HG03460 (cell line): Measurements from ENCODE around the gene CDH13.

Source experiments
- ATAC-seq: cut with Tn5 transposase; IDR thresholded peaks from one replicate; pipeline ENCODE4 v1.9.1; 2021; ENCODE audit not compliant: unreplicated experiment

Gene CDH13

DNA sequence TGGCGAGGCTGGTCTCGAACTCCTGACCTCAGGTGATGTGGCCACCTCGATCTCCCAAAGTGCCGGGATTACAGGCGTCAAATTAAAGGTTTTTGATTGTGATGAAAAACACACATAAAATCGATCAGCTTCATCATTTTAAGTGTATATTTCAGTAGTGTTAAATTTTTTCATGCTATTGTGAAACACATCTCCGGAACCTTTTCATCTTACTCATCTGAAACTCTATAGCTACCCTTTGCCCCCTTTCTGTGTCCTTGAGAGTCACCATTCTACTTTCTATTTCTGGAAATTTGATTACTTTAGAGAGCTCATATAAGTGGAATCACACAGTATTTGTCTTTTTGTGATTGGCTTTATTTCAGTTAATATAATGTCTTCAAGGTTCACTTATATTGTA, 702.7 kb downstream of the CDH13 start:
- ATAC-seq = no peak

DNA sequence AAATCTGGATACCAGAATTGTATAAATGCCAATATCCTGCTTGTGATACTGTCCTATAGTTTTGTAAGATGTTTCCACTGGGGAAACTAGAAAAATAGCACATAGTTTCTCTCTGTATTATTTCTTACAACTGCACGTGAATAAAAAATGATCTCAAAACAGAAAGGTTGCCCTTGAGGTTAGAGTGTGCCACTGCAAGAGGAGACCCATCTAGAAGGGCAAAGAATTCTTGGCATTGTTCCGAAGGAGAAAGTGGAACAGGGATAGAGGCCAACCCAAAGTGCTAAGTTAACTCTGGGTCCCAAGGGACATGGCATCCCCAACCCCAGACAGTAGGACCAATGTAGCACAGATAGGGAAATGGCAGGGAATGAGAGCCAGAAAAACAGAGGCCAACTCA, 703.5 kb downstream of the CDH13 start:
- ATAC-seq = no peak

DNA sequence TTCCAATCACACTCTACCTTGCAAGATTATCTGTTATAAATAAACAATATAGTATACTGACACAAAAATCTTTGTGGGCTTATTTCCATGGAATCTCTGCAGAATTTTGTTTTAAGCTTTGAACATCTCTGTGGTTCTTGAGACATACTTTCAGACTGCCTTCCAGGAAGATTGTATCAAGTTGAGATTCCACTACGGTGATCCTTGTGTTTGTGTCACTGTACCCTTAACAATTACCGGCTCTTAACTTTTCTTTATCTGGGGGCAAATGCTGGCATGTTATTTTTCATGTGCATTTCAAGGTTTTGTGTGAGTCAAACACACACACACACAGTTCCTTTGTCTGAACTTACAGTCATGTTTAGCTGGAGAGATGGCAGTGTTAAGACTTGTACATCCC, 708.3 kb downstream of the CDH13 start:
- ATAC-seq = no peak

DNA sequence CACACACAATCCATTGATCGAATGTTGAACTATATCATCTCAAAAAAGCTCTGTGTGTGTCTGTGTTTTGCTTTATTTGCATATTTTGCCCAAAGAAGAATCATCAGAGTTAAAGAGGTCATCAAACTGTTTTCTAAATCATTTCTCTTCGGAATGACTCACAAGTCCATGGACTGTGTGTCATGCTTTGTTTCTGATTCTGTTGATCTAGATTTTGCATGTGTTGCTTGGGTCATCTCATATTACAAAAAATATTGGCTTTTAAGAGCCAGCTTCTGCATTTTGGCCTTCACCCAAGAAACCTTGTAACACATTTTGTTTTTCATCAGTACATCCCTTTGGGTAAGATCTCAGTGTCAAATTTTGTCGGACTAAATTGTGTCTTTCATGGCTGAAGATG, 709.8 kb downstream of the CDH13 start:
- no peak for ATAC-seq

GRCh38 chr16:83338138-83338537, 711.4 kb downstream of the CDH13 start:
- ATAC-seq = no peak

DNA sequence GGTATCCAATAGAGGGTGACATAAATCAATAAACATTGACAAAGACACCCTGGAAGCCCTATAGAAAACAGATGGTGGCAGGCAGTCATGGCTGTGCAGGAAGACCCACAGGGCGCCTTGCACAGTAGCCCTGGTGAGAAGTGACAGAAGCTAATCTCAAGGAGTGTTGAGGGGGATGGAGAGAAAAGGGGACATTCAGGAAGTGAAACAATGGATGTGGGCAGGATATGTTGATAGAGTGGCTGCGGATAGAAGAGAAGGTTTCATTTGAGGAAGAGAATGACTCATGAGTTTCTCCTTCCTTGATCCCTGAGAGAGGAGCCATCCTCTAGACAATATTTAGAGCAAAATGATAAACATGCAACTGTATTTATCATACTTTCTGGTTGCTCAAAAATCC, 712.2 kb downstream of the CDH13 start:
- no peak for ATAC-seq

DNA sequence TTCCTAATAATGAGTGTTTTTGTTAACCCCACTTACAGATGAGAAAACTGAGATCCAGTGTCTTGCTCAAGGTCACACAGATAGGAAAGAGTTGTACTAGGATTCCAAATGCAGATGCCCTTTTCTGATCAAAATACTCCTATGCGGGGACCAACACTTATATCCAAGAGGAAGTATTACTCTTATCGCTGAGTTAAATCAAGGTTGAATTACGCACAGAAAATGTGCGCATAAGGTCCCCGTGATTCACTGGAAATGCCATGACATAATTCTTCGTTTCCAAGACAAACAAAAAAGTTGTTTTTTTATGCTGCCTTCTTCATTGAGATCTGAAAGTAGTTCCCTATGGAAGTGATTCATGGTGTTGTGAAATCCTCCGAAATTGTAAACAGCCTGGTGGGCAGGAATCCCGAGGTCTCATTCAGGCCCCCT, 717.2 kb downstream of the CDH13 start:
- ATAC-seq = no peak

DNA sequence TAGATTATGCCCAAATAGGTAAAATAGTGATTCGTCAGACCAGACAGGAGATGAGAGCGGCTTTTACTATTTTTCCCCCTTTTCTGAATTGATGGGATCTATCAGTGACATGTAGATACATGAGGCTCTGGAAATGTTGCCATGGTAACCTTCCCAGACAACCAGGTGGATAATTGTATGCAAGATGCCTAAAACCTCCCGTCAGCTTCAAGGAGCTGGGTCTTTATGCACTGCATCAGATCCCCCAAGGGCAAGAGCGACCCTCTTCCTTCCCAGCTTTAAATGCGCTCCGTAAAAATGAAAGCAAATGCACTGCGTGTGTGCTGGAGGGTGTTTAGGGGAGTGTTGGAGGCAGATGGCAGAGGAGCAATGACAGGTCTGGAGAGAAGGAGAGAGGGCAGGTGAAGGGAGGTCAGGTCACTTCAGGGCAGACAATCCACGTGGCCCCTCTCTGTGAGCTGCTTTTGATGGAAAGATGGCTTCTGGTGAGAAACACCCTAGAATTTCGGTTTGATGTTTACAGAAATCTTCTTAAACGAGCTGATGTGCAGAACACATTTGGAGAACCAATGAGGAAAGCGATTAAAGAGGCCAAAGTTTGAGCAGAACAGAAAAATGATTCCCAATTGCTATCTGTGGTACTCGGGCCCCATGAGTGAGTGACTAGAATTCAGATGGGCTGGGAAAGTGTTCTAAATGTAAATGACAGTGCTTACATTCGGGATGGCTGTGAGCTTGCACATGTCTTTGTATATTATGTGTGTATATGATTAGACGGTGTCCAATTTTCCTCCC, 719.3 kb downstream of the CDH13 start:
- ATAC-seq = no peak

- ATAC-seq = no peak
These were observed 722.2 kb downstream of the CDH13 start for GRCh38 chr16:83348991-83349390.

GRCh38 chr16:83350481-83350880, 723.7 kb downstream of the CDH13 start:
- ATAC-seq = no peak

DNA sequence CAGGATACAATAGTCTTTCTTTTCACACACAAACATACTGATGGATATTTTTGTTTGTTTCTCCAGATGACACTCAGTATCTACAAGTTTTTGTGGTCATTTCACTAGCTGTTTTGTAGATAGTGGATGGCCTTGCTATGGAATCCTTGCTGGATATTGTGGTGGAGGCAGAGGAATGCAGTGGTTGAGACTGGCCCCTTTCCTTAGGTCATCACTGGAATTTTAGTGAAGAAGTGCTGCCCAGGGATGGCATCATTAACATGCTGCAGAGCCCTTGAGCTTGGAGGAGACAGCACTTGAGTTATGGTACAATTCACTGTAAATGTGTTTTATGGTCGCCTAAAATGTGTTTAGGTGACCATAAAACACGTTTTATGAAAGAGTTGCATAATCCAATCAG, 725.1 kb downstream of the CDH13 start:
- ATAC-seq = no peak

- ATAC-seq = no peak
These were observed 726.5 kb downstream of the CDH13 start for GRCh38 chr16:83353241-83353640.

DNA sequence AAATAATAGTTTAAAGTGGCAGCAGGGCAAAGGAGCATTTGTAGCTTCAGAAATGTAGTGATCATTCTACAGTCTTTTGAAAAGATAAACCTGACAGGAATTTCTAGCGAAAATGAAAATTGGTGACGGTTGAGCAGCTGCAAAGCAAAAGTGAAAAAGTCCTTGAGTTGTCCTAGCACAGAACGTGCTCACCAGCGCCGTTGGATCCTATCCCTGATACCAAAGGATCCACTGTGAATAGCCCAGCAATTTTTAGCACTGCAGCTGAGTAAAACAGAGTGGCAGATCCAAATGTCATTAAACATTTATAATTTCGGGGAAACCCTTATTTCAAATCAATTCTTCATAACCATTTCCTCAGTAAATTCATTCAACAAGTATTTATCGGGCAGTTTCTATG, 727.2 kb downstream of the CDH13 start:
- ATAC-seq = no peak

DNA sequence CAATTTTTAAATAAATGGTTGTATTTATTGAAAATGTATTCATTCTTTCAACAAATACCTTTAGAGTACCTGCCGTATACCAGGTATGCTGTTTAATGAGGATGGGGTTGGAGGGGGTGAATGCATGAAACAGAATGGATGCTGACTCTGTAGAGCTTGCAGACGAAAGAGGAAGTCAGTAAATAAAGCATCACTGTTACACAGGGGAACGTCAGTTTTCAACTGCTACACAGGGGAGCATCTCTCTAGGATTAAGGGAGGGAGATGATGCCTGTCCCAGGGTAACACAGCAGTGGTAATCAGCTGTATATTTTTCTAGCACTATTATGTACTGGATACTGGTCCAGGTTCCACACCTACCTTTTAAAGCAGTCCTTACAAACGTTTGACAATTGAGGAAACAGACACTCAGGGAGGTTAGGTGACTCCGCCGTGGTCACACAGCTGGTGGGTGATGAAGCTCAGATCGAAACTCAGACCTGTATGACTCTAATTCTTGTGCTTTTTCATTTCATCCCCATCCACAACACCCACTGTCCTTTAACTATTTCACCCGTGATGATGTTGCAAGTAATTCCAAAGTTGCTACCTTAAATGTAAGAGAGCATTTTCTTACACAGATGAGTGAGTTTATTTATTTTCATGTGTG, 728.9 kb downstream of the CDH13 start:
- no peak for ATAC-seq

- no peak for ATAC-seq
These were observed 729.5 kb downstream of the CDH13 start for GRCh38 chr16:83356266-83356665.

DNA sequence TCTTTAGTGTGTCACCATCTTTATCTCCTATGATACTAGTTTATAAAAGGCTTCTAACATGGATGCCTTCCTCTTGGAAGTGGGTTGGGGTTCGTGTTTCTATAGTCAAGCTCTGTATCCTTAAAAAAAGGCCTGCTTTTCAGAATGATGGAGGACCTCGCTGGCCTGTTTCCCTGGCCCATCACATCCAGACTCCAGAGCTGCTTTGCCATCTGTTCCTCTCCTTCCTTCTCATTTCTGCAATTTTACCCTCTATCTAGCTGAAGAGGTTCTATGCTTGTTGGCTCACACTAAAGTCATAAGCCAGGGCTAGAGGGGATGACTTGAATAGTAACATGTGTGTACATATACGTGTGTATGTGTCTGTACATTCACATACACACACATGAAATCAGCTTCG, 730.2 kb downstream of the CDH13 start:
- ATAC-seq = no peak

GRCh38 chr16:83363521-83363920, 736.8 kb downstream of the CDH13 start:
- ATAC-seq = no peak

DNA sequence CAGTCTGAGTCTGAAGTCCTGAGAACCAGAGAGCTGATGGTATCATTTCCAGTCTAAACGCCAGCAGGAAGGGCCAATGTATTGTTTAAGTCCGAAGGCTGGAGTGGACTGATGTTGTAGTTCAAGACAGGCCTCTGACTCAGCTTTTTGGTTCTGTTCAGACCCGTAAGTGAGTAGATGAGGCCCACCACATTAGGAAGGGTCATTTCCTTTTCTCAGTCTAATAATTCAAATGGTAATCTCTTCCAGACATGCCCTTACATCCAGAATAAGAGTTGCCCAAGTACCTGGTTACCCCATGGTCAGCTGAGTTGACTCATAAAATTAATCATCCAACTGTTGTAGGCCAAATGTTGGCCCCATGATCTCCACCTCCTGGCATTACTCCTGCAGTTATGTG, 738.4 kb downstream of the CDH13 start:
- ATAC-seq = no peak

- ATAC-seq = no peak
These were observed 739.5 kb downstream of the CDH13 start for GRCh38 chr16:83366228-83366627.

DNA sequence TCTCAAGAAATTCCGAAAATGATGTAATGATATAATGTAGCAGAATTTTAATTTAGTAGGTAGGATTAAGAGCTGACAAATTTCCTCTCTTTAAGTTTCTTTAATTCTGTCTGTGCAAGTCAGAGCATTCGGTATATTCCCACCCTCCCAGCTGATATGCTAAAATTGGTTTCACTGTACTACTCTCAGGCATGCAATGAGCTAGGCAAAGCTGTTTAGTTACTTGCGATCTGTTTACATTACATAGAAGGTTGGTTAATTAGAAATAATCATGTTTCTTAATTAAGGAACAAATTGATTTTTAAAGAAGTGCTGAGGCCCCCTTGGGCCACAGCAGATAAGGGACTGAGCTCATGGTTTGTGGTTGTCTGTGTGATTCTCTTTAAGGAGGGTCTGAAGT, 748.2 kb downstream of the CDH13 start:
- no peak for ATAC-seq

DNA sequence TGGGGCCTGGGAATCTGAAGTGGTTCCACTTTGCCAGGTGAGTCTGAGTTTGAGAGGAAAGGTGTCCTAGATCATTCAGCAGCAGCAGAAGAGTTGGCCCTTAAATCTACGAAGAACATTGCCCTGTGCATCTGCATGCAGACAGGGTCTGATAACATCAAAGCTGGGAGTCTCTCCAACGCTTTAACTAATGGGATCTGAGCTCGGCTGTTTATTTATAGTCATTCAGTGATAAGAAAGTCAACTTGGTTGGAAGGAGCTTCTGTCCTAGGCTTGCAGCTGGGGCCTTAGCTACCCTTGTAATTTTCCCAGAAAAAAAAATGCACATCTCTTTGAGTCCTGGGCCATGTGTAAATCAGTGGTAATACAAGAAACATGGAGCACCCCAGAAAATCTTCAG, 763.0 kb downstream of the CDH13 start:
- no peak for ATAC-seq

GRCh38 chr16:83390759-83391158, 764.0 kb downstream of the CDH13 start:
- ATAC-seq = no peak

- no peak for ATAC-seq
These were observed 766.0 kb downstream of the CDH13 start for GRCh38 chr16:83392743-83393142.
